ENCODE results near the gene NOL9.

Gene NOL9

DNA sequence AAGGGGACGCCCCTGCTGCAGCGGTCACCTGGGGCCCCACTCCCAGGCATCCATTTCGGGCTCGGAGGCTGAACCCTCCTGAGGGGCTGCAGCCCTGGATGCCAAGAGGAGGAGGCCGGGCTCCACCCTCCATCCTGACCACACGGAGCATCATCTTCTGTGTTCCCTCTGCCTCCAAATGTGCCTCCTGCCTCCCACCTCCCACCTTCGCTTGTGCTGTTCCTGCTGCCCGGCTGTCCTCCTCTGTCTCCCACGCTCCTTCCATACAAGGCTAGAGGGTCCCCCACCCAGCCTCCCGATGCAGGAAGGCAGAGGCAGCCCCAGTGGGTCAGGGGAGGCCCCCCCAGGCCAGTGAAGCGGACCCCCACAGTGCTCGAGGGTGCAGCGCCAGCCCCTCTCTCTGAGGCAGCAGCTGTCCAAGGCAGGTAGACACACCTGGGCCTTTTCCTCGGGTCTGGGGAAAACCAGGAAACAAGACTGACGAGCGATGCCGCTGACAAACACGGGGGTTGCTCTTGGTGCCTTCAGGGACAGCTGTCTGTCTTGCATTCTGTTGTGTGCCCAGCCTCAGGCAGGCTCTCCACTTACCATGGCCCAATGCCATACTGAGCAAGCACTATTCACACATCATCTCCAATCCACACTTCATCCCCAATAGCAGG lies 46.0 kb downstream of the NOL9 start:
- H3K27me3 Mint-ChIP-seq (ENCODE audit: low read depth): peaks cover 13% of the 10 kb centered on the region
- H3K9me3 Mint-ChIP-seq: no peaks in the 10 kb centered on the region
- no peak for TF ChIP-seq CTCF (IDR thresholded peaks at IDR 0.05; ENCODE audit: unreplicated experiment in 3 of 3)
- H3K36me3 Mint-ChIP-seq (ENCODE audit: low read depth): no peaks in the 10 kb centered on the region
- H3K4me3 Mint-ChIP-seq: no peak overlapping the region
- H3K27ac Mint-ChIP-seq: no peak overlapping the region
- H3K4me1 Mint-ChIP-seq: peaks cover 25% of the 10 kb centered on the region

GRCh38 chr1:6507461-6507911 lies 46.8 kb downstream of the NOL9 start:
- peaks cover 13% of the 10 kb centered on the region for H3K27me3 Mint-ChIP-seq (ENCODE audit: low read depth)

DNA sequence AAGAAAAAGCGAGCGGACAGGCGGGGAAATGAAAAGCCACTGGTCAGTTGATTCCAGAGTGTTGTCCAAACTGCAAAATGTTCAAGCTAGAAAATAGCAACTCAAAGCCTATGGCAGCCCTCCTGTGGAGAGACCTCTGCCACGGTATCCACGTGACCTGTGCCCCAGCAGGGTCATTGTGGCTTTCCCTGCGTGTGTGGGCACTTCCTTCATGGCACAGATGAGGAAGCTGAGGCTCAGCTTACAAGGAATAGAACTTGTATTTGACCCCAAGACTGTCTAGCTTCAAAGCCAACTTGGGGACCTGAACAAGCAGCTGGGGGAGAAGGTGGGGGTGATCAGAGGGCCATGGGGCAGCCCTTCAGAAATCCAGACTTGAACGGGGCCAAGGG lies 47.3 kb downstream of the NOL9 start:
- peaks cover 25% of the 10 kb centered on the region for H3K4me1 Mint-ChIP-seq
- H3K9me3 Mint-ChIP-seq: no peaks in the 10 kb centered on the region
- no peak for TF ChIP-seq CTCF (IDR thresholded peaks at IDR 0.05; ENCODE audit: unreplicated experiment in 3 of 3)
- H3K4me3 Mint-ChIP-seq: no peak overlapping the region
- peak overlapping the region in 2 of 3 experiments; percentile 31 to 62 for H3K27ac Mint-ChIP-seq
- H3K36me3 Mint-ChIP-seq (ENCODE audit: low read depth): no peaks in the 10 kb centered on the region
- peaks cover 13% of the 10 kb centered on the region for H3K27me3 Mint-ChIP-seq (ENCODE audit: low read depth)

More at GRCh38 chr1:6507461-6507911, 46.8 kb downstream of the NOL9 start:
- Mint-ChIP-seq H3K9me3 (no peaks in the 10 kb centered on the region), H3K4me1 (peaks cover 25% of the 10 kb centered on the region), H3K36me3 (ENCODE audit: low read depth) (no peaks in the 10 kb centered on the region), H3K27ac (no peak overlapping the region), H3K4me3 (no peak overlapping the region)
- TF ChIP-seq CTCF (IDR thresholded peaks at IDR 0.05; ENCODE audit: unreplicated experiment in 3 of 3): no peak

DNA sequence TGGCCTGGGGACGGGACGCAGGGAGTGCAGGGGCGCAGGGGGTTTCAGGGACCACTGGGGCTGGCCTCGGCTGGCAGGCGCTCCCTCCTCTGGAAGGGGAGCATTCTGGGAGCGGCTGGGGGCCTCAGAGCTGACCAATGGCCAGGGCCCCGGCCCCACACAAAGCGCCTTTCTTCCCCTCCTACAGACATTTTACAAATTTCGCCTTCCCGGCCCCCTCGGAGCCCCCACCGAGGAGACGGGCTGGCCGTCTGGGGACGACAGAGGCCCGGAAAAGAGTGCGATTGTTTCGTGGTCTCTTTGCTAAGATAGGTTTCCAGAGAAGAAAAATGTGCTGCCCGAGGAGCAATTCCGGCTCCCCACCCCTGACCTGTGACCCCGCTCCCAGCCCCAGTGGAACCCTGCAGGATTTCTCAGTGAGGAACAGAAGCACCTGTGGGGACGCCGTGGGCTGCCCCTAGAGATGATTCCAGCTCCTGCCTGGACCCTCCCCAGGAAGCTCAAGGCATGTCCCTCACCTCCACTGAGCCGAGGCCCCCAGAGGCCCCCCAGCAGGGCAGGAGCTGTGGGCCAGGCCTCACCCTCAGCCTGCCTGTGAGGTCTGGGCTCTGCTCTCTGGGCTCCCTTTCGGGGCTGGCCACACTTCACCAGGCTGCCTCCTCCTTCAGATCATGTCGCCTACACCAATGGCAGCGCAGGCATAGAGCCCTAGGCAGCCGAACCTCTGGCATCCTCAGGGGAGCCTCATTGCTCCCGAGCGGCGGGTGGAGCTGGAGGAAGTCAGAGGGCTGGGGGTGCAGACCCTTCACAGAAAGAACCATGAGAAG lies 47.9 kb downstream of the NOL9 start:
- Mint-ChIP-seq H3K4me1 (peaks cover 26% of the 10 kb centered on the region), H3K36me3 (ENCODE audit: low read depth) (no peaks in the 10 kb centered on the region), H3K4me3 (no peak overlapping the region), H3K9me3 (no peaks in the 10 kb centered on the region), H3K27me3 (ENCODE audit: low read depth) (peaks cover 13% of the 10 kb centered on the region), H3K27ac (peak overlapping the region in 2 of 3 experiments; percentile 31 to 62)
- no peak for TF ChIP-seq CTCF (IDR thresholded peaks at IDR 0.05; ENCODE audit: unreplicated experiment in 3 of 3)

- no peak for TF ChIP-seq CTCF (IDR thresholded peaks at IDR 0.05; ENCODE audit: unreplicated experiment in 3 of 3)
- Mint-ChIP-seq H3K27ac (no peak overlapping the region), H3K36me3 (ENCODE audit: low read depth) (no peaks in the 10 kb centered on the region), H3K27me3 (ENCODE audit: low read depth) (peaks cover 18% of the 10 kb centered on the region), H3K4me3 (no peak overlapping the region), H3K9me3 (no peaks in the 10 kb centered on the region), H3K4me1 (peaks cover 34% of the 10 kb centered on the region)
These were observed 48.7 kb downstream of the NOL9 start for GRCh38 chr1:6505367-6506209.

All from nephron (organoid).